Measurements from ENCODE around the gene STAU1.

STAU1 gene

DNA sequence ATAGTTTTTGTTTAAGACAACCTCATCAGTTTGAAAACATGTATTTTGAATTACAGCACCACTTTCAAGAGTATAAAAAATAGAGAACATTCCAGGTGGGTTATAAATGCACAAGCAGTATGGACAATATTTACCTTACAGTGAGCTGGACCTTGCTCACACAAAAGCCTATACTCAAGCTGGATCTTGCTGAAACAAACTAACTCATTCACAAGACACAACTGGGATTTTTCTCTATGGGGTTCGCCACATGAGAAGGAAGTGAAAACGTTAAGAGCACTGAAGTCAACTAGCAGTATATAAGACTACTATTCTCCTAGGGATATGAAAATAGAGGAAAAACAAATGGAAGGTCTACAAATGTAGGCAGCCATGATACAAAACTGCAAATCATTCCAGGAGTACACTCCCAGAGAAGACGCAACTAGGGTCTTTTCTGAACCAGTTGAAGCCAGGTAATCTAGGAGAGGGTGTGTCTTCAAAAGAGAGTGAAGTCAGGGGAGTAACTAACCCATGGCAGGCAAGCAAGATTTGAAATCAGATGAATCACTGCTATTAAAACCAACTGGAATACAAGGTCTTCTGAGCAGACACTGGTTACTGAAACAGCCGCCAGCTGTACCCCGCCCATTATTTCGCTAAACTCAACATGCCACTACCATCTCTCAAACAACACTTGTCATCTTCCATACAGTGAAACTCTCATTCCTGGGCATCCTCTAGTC, 26.5 kb downstream of the STAU1 start:
- TF ChIP-seq GATA2 (IDR thresholded peaks at IDR 0.05; ENCODE audit: low read depth, low read length) (no peak), GATA3 (IDR thresholded peaks at IDR 0.05; ENCODE audit: low read depth, low read length) (no peak)

DNA sequence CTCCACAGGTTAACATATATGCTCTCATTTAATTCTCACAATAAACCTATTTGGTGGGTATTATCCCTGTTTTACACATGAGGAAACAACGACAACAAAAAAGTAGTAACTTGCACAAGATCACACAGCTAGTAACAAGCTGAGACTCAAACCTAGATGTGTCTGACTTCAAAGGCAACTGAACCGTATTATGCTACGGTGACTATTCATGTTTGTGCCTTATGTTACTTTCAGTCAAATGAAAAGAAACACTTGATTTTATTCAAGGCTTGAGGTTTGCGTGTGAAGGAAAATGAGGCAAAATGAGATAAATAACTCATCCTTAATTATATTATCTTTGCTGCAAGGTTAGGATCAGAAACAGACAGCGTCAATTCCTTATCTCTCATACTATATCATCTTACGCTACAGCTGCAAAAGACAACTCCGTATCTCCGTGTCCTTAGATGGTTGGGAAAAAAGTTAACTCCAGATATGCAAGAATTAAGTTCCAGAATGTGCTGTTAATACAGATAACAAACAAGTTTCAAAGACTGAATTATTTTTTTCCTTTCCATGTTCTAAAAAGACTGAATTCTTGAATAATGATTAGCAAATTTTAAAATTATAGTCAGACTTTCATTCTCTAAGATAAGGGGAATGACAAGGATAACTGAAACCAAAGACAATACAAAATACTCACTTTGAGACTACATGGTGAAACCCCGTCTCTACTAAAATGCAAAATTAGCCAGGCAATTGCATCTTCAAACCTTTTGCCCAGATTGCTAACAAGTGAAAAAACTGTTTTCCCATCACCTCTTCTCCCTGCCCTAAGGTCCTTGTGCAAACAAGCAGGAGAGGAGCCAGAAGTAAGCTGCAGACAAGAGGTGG, 27.8 kb downstream of the STAU1 start:
- TF ChIP-seq GATA3 (IDR thresholded peaks at IDR 0.05; ENCODE audit: low read depth, low read length) (no peak), GATA2 (IDR thresholded peaks at IDR 0.05; ENCODE audit: low read depth, low read length) (no peak)

DNA sequence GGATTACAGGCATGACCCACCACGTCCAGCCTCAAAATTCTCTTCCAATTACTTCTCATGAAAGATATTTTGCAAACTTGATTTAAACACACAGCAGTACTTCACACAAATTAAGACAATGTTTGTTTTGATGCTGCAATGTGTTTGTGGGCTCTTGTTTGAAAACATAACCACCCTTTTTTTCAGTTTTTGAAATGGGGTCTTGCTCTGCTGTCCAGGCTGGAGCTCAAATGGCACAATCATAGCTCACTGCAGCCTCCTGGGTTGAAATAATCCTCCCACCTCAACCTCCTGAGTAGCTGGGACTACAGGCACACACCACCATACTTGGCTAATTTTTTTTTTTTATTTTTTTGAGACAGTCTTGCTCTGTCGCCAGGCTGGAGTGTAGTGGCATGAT, 31.0 kb downstream of the STAU1 start:
- TF ChIP-seq GATA3 (IDR thresholded peaks at IDR 0.05; ENCODE audit: low read depth, low read length) (no peak), GATA2 (IDR thresholded peaks at IDR 0.05; ENCODE audit: low read depth, low read length) (no peak)

DNA sequence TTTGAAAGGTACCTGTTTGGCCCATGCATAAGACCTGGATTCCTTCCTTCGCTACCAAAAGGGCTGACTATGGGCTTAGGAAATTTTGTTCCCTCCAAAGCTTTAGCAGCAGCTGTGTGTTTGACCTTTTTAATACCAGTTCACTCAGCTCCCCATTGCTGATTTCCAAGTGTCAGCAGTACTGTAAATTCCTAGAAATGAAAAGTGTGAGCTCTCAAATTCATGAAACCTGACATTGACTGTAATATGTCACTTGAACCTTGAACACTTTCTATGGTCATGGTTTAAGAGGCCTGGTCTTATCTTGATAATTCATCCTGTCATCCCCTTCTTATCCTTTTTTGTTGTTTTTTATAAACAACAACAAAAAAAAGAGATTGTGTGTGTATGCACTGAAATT, 31.7 kb downstream of the STAU1 start:
- TF ChIP-seq GATA3 (IDR thresholded peaks at IDR 0.05; ENCODE audit: low read depth, low read length), result no peak
- no peak for TF ChIP-seq GATA2 (IDR thresholded peaks at IDR 0.05; ENCODE audit: low read depth, low read length)

DNA sequence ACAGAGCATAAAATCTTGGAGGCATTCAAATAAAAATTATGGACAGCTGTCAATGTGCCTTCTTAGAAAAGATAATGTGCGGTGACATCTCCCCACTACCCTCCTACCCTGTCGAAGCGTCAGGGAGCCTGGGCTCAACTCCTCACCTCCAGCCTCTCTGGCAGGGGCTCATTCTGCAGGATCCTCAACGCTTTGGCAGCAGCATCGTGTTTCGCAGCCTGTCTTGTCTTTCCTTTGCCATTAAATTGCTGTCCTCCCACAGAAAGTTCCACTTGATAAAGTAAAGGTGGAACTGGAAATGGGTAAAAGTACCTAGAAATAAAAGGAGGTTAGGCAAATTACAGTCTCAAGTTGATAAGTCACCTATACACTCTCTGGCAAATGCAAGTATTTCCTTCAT, 36.7 kb downstream of the STAU1 start:
- TF ChIP-seq GATA2 (IDR thresholded peaks at IDR 0.05; ENCODE audit: low read depth, low read length), result no peak
- TF ChIP-seq GATA3 (IDR thresholded peaks at IDR 0.05; ENCODE audit: low read depth, low read length), result no peak

DNA sequence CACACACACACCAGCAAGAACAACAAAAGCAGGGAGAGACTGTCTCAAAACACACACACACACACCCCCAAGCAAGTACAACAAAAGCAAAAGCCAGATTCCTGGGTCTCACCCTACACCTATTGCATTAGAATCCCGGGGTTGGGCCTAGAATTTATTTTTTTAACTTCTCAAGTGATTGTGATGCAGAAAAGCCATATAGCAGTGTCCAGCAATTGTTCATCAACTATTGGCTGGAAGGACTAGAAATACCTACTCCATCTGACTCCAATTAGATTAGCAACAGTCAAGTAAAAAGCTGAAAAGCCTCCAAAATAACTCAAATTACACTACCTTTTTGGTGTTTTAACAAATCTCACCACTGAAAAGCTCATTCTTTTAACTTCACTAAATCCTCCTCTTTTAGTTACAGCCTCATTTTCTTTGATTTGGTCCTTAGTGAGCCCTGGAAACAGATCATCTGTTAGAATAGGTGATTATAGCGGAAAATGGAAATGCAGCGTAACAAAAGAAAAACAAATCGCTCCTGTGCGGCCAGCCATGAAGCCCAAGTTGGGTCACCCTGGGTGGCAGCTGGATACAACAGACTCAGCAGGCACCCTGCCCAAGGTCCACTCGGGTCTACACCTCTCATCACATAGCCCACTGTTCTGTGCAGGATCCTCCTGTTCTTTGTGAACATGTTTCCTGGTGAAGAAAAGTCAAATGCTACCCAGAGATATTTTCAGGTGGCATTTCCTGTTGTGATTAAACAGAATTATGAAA, 38.7 kb downstream of the STAU1 start:
- TF ChIP-seq GATA3 (IDR thresholded peaks at IDR 0.05; ENCODE audit: low read depth, low read length), result no peak
- no peak for TF ChIP-seq GATA2 (IDR thresholded peaks at IDR 0.05; ENCODE audit: low read depth, low read length)

DNA sequence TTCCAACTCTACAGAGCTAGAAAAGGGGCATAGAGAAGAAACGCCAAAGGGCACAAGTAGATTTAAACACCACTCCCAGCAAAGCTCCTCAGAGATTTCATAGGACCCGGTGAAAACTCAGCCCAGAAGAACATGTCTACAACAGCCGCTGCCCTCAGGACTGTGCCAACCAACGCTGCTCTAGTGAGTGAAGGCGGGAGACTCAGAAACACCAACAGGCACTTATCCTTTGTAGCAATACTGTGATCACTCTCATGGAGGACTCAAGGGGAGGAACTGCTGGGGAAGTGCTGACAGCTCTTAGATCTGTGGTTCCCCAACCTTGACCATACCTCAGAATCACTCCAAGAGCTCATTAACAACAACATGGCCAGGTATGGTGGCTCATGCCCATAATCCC, 39.5 kb downstream of the STAU1 start:
- TF ChIP-seq GATA3 (IDR thresholded peaks at IDR 0.05; ENCODE audit: low read depth, low read length), result no peak
- TF ChIP-seq GATA2 (IDR thresholded peaks at IDR 0.05; ENCODE audit: low read depth, low read length), result no peak

DNA sequence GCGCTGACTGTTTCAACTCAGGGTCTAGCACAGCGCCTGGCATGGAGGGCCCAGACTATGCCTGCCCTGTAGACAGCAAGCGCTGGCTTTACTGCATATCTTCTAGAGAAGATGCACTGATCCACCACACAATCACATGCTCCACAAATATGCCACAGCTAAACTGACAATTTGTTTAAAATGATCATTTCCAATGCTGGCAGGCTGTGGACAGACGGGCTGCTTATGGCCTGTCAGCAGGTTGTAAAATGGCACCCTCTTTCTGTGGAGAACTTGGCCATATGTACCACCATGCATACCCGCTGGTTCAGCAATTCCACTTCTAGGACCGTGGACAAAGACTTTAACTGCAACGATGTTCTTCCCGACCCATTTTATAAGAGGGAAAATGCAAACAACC, 40.8 kb downstream of the STAU1 start:
- TF ChIP-seq GATA2 (IDR thresholded peaks at IDR 0.05; ENCODE audit: low read depth, low read length) (no peak), GATA3 (IDR thresholded peaks at IDR 0.05; ENCODE audit: low read depth, low read length) (no peak)

DNA sequence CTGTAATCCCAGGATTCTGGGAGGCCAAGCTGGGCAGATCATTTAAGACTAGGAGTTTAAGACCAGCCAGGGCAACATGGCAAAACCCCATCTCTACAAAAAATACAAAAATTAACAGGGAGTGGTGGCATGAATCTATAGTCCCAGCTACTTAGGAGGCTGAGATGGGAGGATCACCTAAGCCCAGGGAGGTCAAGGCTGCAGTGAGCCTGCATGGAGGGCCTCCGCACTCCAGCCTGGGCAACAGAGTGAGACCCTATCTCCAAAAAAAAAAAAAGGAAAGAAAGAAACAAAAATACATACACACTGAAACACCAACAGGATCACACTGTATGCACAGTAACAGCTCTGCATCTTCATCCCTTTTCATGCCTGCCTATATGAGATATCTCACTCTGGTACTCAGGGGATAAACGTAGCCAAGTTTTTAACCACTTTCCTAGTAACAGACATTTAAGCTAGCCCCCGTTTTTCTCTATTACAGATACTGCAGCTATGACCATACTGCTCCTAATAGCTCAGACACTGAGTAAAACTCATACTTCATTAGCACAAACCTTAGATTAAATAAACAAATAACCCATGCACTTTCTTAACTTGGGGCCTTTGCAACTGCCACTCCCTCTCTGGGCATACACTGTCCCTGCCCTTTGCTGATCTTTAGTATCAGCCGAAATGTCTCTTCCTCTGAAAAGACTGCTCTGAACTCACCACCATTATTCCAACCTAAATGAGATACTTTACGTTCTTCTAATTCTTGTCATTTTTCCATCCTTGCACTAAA, 41.5 kb downstream of the STAU1 start:
- TF ChIP-seq GATA3 (IDR thresholded peaks at IDR 0.05; ENCODE audit: low read depth, low read length) (no peak), GATA2 (IDR thresholded peaks at IDR 0.05; ENCODE audit: low read depth, low read length) (no peak)

DNA sequence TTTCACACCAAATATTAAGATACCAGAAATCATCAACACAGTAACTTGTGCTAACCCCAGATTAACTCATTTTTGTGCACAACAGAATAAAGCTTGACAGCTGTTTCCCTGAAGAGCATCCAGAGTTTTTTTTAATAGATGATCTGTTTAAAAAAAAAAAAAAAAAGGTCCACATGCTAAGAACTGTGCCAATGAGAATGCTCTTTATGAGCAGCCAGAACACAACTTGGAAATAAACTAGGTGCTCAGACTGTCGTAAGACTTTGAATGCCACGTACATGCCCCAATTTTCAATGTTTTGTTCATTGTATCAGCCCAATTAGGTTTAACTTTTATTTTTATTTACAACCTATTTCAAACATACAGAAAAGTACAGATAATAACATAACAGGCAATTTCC, 47.3 kb downstream of the STAU1 start:
- TF ChIP-seq GATA3 (IDR thresholded peaks at IDR 0.05; ENCODE audit: low read depth, low read length) (no peak), GATA2 (IDR thresholded peaks at IDR 0.05; ENCODE audit: low read depth, low read length) (no peak)

DNA sequence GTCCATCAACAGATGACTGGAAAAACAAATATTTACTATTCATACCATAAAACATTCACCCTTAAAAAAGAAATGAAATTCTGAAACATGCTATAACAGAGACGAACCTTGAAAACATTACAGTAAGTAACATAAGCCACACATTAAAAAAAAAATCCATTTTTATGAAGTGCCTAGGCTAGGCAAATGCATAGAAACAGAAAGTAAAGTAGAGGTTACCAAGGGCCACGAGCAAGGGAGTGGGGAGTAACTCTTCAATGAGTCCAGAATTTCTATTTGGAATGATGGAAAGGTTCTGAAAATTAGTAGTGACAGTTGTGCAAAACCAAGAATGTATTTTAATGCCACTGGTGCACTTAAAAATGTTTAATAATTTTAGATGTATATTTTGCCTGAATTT, 47.7 kb downstream of the STAU1 start:
- TF ChIP-seq GATA2 (IDR thresholded peaks at IDR 0.05; ENCODE audit: low read depth, low read length) (no peak), GATA3 (IDR thresholded peaks at IDR 0.05; ENCODE audit: low read depth, low read length) (no peak)

DNA sequence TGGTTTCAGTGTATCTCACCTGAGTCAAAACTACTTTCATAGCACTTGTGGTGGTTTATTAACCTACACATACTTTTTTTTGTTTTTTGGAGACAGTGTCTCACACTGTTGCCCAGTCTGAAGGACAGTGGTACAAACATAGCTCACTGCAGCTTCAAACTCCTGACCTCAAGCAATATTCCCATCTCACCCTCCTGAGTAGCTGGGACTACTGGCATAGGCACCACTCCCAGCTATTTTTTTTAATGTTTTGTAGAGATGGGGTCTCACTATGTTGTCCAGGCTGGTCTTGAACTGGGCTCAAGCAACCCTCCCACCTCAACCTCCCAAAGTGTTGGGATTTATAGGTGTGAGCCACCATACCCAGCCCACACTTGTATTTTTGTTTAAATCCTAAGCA, 49.7 kb downstream of the STAU1 start:
- no peak for TF ChIP-seq GATA3 (IDR thresholded peaks at IDR 0.05; ENCODE audit: low read depth, low read length)
- no peak for TF ChIP-seq GATA2 (IDR thresholded peaks at IDR 0.05; ENCODE audit: low read depth, low read length)

DNA sequence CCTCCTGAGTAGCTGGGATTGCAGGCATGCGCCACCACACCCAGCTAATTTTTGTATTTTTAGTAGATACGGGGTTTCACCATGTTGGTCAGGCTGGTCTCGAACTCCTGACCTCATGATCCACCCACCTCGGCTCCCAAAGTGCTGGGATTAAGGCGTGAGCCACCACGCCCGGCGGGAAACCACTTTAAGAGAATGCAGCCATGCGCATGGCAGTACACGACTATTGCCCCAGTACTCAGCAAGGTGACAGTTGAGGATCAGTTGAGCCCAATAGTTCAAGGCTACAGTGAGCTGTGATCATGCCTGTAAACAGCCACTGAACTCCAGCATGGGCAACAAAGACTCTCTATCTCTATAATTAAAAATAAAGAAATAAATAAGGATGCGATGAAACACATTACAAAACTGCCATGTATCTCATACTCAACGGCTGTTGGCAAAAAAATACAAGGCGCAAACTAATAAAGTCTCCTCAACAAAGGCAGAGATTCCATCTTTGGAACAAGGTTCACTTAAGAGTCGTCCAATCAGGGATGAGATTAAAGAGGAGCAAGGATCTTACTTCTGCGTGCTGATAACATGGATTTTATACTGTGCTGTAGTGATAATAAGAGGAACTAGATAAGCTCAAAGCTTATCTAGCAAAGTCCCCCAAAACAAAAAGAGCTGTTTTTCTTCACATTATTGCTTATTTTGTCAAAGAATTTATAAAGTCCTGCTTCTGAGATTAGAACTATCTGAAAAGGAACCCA, 51.1 kb downstream of the STAU1 start:
- TF ChIP-seq GATA3 (IDR thresholded peaks at IDR 0.05; ENCODE audit: low read depth, low read length) (no peak), GATA2 (IDR thresholded peaks at IDR 0.05; ENCODE audit: low read depth, low read length) (no peak)

Data from SH-SY5Y (cell line).